ENCODE measurements around the gene STAC3.

STAC3 gene

GRCh38 chr12:57231276-57232021 is 19.5 kb downstream of the STAC3 start:
- in situ Hi-C loops (cut with HindIII; ENCODE audit: low sequenced_read_pairs): no loop called here
- DNase-seq (ENCODE audit: low read depth, low spot score): no peak
- H3K4me3 ChIP-seq (ENCODE audit: low read depth, low read length): peak overlapping the region; percentile 72
- TF ChIP-seq CTCF (IDR thresholded peaks at IDR 0.05; ENCODE audit: low read depth, low read length): no peak

GRCh38 chr12:57230381-57231155 is 20.4 kb downstream of the STAC3 start:
- no peak for DNase-seq (ENCODE audit: low read depth, low spot score)
- no peak for TF ChIP-seq CTCF (IDR thresholded peaks at IDR 0.05; ENCODE audit: low read depth, low read length)
- H3K4me3 ChIP-seq (ENCODE audit: low read depth, low read length): peak overlapping the region; percentile 72
- in situ Hi-C loops (cut with HindIII; ENCODE audit: low sequenced_read_pairs): no loop called here

GRCh38 chr12:57229634-57230380 is 21.2 kb downstream of the STAC3 start, which contains the start of gene SHMT2:
TSS of gene SHMT2 (plus strand) at chr12:57229711. CDS start at chr12:57229779, 68 bp downstream.
- no peak for TF ChIP-seq CTCF (IDR thresholded peaks at IDR 0.05; ENCODE audit: low read depth, low read length)
- in situ Hi-C loops (cut with HindIII; ENCODE audit: low sequenced_read_pairs): no loop called here
- H3K4me3 ChIP-seq (ENCODE audit: low read depth, low read length): peak within 1 kb of the TSS; percentile 72
- DNase-seq (ENCODE audit: low read depth, low spot score): peak; percentile 94

GRCh38 chr12:57229046-57229633 is 21.8 kb downstream of the STAC3 start:
- H3K4me3 ChIP-seq (ENCODE audit: low read depth, low read length): peak overlapping the region; percentile 72
- in situ Hi-C loops (cut with HindIII; ENCODE audit: low sequenced_read_pairs): no loop called here
- DNase-seq (ENCODE audit: low read depth, low spot score): peak; percentile 13
- TF ChIP-seq CTCF (IDR thresholded peaks at IDR 0.05; ENCODE audit: low read depth, low read length): no peak

GRCh38 chr12:57227315-57228115 is 23.5 kb downstream of the STAC3 start:
- TF ChIP-seq CTCF (IDR thresholded peaks at IDR 0.05; ENCODE audit: low read depth, low read length): no peak
- in situ Hi-C loops (cut with HindIII; ENCODE audit: low sequenced_read_pairs): no loop called here
- DNase-seq (ENCODE audit: low read depth, low spot score): no peak
- no peak overlapping the region for H3K4me3 ChIP-seq (ENCODE audit: low read depth, low read length)

Data from astrocyte of the spinal cord (primary cell).